NB4 (cell line): ENCODE measurements around the gene LRMDA.

Source experiments
- CTCF ChIP-seq: IDR thresholded peaks from one replicate; pipeline ENCODE4 v1.5.1; 2012; ENCODE audit warnings: low read depth, low read length
- MAX ChIP-seq: IDR thresholded peaks from 2 replicates; pipeline ENCODE4 v1.6.1; 2011; ENCODE audit warnings: low read depth, low read length

- TF ChIP-seq MAX (no peak), CTCF (no peak)
Observed at GRCh38 chr10:75647675-75648074, 216.3 kb downstream of the LRMDA start.
